ENCODE results near the gene KCTD21. TPM values are rescaled to one million over a fixed set of nuclear protein-coding genes. Genes with fewer than 3 reads are reported as not detected.
A peak's percentile ranks its signal among the peaks of the same experiment; 100 is the strongest.

The KCTD21 gene
- total RNA-seq, 1 experiment from 2014 or later: 9.4 TPM

DNA sequence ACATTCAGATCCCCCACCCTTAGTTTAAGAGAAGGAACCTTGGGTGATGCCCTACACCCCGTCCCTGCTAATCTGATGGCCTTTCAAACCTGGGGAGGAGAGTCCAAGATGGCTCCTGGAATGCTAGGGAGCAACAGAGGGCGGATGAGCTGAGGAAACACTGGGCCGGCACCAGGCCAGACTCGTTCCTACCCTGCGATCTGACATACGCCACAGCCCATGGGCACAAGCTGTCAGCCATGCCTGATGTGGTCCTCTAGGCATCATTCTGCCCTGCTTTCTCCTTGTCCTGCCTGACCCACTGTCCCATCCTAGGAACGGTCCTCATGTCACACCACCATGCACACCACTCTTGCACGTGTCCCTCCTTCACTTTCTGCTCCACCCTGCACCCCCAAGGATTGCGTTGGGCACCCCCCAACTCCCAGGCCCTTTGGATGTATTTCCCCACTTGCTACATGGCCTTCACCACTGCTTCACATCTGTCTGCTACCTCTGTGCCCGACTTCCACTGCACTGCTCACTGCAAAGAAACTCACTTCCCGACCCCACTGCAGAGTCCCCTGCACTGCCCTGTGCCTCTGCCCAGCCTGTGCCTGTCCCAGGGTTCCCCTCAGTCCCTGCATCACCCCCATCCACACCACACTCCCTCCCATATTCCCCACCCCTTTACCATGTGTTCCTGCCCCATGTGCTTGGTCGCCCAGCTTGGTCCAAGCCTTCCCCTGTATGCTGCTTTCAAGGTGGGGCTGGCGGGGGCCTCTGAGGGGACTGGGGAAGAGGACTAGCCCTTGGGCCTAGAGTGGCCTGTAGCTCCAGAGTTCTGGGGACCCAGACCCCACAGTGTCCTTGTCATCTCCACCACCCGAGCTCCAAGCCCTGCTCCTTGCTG lies 29.5 kb upstream of the KCTD21 start:
- no peak for ATAC-seq
- TSS peak; percentile 17 for BruUV-seq (replicated peaks)
- no peak overlapping the region for H3K4me2 ChIP-seq (ENCODE audit: low read length)
- no peak overlapping the region for H3K27ac ChIP-seq (ENCODE audit: low read length)
- peaks cover 11% of the 10 kb centered on the region for H3K4me1 ChIP-seq (ENCODE audit: insufficient read depth, low read length)
- TF ChIP-seq, protein P1, sequence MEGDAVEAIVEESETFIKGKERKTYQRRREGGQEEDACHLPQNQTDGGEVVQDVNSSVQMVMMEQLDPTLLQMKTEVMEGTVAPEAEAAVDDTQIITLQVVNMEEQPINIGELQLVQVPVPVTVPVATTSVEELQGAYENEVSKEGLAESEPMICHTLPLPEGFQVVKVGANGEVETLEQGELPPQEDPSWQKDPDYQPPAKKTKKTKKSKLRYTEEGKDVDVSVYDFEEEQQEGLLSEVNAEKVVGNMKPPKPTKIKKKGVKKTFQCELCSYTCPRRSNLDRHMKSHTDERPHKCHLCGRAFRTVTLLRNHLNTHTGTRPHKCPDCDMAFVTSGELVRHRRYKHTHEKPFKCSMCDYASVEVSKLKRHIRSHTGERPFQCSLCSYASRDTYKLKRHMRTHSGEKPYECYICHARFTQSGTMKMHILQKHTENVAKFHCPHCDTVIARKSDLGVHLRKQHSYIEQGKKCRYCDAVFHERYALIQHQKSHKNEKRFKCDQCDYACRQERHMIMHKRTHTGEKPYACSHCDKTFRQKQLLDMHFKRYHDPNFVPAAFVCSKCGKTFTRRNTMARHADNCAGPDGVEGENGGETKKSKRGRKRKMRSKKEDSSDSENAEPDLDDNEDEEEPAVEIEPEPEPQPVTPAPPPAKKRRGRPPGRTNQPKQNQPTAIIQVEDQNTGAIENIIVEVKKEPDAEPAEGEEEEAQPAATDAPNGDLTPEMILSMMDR (conservative IDR thresholded peaks at IDR 0.05; ENCODE audit: low read depth, low read length): no peak
- TF ChIP-seq EZH2phosphoT487 (IDR thresholded peaks at IDR 0.05; ENCODE audit: borderline replicate concordance, low read length): no peak
- TF ChIP-seq EZH2 (IDR thresholded peaks at IDR 0.05; ENCODE audit: low read length, unreplicated experiment): no peak
- H3K27me3 ChIP-seq (ENCODE audit: low read length): no peaks in the 10 kb centered on the region
- H3K79me2 ChIP-seq (ENCODE audit: low read length): 0 out of 2 replicates have a peak, but pooled peaks cover 6% of the 10 kb centered on the region
- intact Hi-C loops (cut with micrococcal nuclease): loop anchor here (1.0 kb wide), 1 partner anchor 69 kb away; no protein-coding TSS in a partner anchor
- H2AFZ ChIP-seq (ENCODE audit: low read length): no peak overlapping the region
- H3K36me3 ChIP-seq (ENCODE audit: low read depth, low read length): no peaks in the 10 kb centered on the region; the same call in none of the 2 replicates
- ChIA-PET CTCF (no interaction called here), POLR2A (ENCODE audit: unreplicated experiment) (interaction anchor here (0.6 kb wide), 1 partner anchor 32 kb away, joined by 3 read pairs; no protein-coding TSS in a partner anchor)
- no peaks in the 10 kb centered on the region for H3K9me2 ChIP-seq (replicated peaks; ENCODE audit: low read length)
- H3F3A ChIP-seq (ENCODE audit: low read length, unreplicated experiment): no peaks in the 10 kb centered on the region
- no peak overlapping the region for H3K9ac ChIP-seq (ENCODE audit: low read length)
- H3K9me3 ChIP-seq (ENCODE audit: low read length): no peaks in the 10 kb centered on the region
- H4K20me1 ChIP-seq (ENCODE audit: low read length): no peaks in the 10 kb centered on the region
- DNase-seq: no peak
- H3K4me3 ChIP-seq (ENCODE audit: low read length): no peak overlapping the region

DNA sequence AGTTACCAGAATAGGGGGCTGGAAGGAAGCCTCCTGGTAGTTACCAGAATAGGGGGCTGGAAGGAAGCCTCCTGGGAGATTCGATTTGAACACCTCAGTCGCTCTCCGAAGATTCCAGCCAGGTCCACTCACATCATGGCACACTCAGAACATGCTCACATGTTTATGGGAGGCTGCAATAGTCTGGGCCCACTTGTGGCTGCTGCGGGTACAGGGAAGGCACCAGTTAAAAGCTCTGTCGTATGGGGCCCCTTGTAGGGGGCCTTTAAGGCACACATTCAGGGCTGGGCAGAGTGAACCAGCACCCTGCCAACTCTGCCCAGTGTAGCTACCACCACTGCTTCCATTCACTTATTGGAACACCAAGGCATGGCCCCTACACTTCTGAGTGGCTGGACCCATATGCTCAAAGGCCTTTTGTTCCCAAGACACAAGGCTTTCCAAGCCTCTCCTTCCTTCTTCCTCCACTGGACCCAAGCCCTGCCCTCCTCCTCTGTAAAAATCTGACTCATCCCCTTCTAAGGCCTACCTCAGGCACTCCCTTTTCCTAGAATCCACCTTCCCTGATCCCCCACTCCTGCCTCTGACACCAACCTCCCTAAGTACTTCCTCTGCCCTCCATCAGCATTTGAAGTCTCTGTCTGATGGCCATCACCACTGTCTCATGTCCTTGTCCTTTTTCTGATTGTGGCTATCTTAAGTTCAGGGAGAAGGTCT lies 28.3 kb upstream of the KCTD21 start:
- CTCF ChIA-PET: no interaction called here

More for the DNA sequence above, 28.3 kb upstream of the KCTD21 start:
- POLR2A ChIA-PET (ENCODE audit: unreplicated experiment): no interaction called here
- intact Hi-C loops (cut with micrococcal nuclease): loop anchor here (1.0 kb wide), 1 partner anchor 67 kb away; no protein-coding TSS in a partner anchor
- no peaks in the 10 kb centered on the region for H3K9me2 ChIP-seq (replicated peaks; ENCODE audit: low read length)
- no peak overlapping the region for H3K4me2 ChIP-seq (ENCODE audit: low read length)
- peak; percentile 97 for ATAC-seq
- 0 out of 2 replicates have a peak, but pooled peaks cover 6% of the 10 kb centered on the region for H3K79me2 ChIP-seq (ENCODE audit: low read length)
- no TSS peak for BruUV-seq (replicated peaks)
- H3K36me3 ChIP-seq (ENCODE audit: low read depth, low read length): no peaks in the 10 kb centered on the region; the same call in none of the 2 replicates
- DNase-seq: peak; percentile 66
- no peak overlapping the region for H3K9ac ChIP-seq (ENCODE audit: low read length)
- H3F3A ChIP-seq (ENCODE audit: low read length, unreplicated experiment): no peaks in the 10 kb centered on the region
- peaks cover 11% of the 10 kb centered on the region for H3K4me1 ChIP-seq (ENCODE audit: insufficient read depth, low read length)
- H3K27ac ChIP-seq (ENCODE audit: low read length): peak overlapping the region; percentile 34
- no peak overlapping the region for H2AFZ ChIP-seq (ENCODE audit: low read length)
- H4K20me1 ChIP-seq (ENCODE audit: low read length): no peaks in the 10 kb centered on the region
- no peaks in the 10 kb centered on the region for H3K9me3 ChIP-seq (ENCODE audit: low read length)
- TF ChIP-seq EZH2 (IDR thresholded peaks at IDR 0.05; ENCODE audit: low read length, unreplicated experiment) (no peak), EZH2phosphoT487 (IDR thresholded peaks at IDR 0.05; ENCODE audit: borderline replicate concordance, low read length) (no peak)
- TF ChIP-seq, protein P1 (conservative IDR thresholded peaks at IDR 0.05; ENCODE audit: low read depth, low read length): no peak
- H3K4me3 ChIP-seq (ENCODE audit: low read length): no peak overlapping the region
- H3K27me3 ChIP-seq (ENCODE audit: low read length): no peaks in the 10 kb centered on the region
